ENCODE measurements around the gene KDM3A.
A peak's percentile ranks its signal among the peaks of the same experiment; 100 is the strongest.

DNA sequence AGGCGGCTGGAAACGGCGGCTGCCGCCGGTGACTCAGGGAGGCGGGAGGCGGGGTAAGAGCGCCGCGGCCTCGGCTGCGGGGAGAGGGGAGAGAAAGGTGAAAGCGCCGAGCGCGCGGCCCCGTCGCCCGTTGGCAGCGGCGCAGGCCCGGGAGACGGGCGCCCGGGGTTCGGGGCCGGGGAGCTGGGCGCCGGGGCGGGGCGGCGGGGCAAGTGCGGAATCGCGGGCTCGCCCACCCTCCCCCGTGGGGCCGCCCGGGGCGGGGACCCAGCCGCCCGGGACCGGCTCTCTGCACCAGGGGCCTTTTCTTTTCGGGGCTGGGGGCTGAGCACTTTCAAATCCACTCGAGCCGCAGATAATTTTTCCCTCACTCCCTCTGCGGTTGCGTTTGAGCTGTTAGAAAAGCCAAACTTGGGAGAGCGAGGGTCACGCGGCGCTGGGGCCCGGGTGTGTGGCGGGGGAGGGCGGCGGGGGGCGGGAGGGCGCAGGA is 266 bp downstream of the KDM3A start:
- TF ChIP-seq, protein P1, sequence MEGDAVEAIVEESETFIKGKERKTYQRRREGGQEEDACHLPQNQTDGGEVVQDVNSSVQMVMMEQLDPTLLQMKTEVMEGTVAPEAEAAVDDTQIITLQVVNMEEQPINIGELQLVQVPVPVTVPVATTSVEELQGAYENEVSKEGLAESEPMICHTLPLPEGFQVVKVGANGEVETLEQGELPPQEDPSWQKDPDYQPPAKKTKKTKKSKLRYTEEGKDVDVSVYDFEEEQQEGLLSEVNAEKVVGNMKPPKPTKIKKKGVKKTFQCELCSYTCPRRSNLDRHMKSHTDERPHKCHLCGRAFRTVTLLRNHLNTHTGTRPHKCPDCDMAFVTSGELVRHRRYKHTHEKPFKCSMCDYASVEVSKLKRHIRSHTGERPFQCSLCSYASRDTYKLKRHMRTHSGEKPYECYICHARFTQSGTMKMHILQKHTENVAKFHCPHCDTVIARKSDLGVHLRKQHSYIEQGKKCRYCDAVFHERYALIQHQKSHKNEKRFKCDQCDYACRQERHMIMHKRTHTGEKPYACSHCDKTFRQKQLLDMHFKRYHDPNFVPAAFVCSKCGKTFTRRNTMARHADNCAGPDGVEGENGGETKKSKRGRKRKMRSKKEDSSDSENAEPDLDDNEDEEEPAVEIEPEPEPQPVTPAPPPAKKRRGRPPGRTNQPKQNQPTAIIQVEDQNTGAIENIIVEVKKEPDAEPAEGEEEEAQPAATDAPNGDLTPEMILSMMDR (IDR thresholded peaks at IDR 0.05; ENCODE audit: low read depth, low read length), result no peak
- TF ChIP-seq POLR2A (IDR thresholded peaks at IDR 0.05; ENCODE audit: extremely low read depth, insufficient read length), result peak; percentile 73

All from NB4 (cell line).